Nephron (organoid): ENCODE measurements around the gene CA12.
A peak's percentile ranks its signal among the peaks of the same experiment; 100 is the strongest.
"Not testable (repeated sequence)": the region's sequence is repeated elsewhere in the genome, so short reads cannot be mapped to it uniquely, and the experiment has no call there.

Source experiments
- H3K27ac Mint-ChIP-seq, 3 experiments: 2 replicates each; pipeline ENCODE4 v1.8.0; 2020; ENCODE audit warnings: mixed read lengths in 3 of 3, mild to moderate bottlenecking in 2 of 3, moderate library complexity in 1 of 3
- H3K27me3 Mint-ChIP-seq: 2 replicates; pipeline ENCODE4 v1.8.0; 2021; ENCODE audit warnings: low read depth, mild to moderate bottlenecking, moderate library complexity, mixed read lengths
- H3K36me3 Mint-ChIP-seq: 2 replicates; pipeline ENCODE4 v1.8.0; 2020; ENCODE audit warnings: low read depth, mixed read lengths
- H3K4me1 Mint-ChIP-seq: 2 replicates; pipeline ENCODE4 v1.8.0; 2020; ENCODE audit warnings: mixed read lengths
- H3K4me3 Mint-ChIP-seq, 3 experiments: 2 replicates each; pipeline ENCODE4 v1.8.0; 2020; ENCODE audit warnings: mild to moderate bottlenecking in 3 of 3, mixed read lengths in 3 of 3, moderate library complexity in 2 of 3
- H3K9me3 Mint-ChIP-seq: 2 replicates; pipeline ENCODE4 v1.8.0; 2020; ENCODE audit warnings: mixed read lengths
- CTCF ChIP-seq, 3 experiments: fragments of 200-600 bp; sonication (generic); IDR thresholded peaks; one replicate each; pipeline ENCODE4 v1.5.0; 2021; ENCODE audit warnings: antibody characterized with exemption in 3 of 3; ENCODE audit not compliant: unreplicated experiment in 3 of 3

The CA12 gene

DNA sequence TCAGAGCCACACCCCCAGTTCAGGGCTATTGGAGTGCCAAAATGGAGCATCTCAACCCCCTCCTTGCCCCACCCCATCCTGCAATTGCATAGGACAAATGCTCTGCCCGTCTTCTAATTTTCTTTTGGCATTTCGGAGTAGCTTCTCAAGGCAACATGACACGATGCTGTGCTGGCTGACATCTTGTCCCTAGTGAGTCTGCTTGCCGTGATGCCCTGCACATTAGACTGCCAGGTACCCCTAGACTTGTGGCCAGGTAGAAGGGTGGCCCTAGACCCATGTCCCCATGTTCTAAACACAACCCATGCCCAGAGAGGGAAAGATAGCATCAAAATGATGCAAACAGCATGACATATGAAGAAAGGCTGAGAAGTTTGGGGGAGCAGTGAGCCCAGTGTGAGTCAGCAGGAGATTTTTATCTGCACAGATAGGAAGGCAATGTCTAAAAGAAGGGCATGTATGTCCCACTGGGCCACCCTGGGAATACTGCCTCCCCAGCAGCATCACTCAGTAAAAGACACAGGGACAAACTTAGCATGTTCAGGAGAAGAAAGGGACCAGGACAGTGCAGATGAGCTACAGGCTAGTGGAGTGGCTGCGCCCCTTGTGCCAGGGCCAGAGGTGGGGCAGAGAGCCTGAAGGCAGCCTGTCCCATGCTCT, 36.8 kb downstream of the CA12 start:
- Mint-ChIP-seq H3K27me3 (peaks cover 26% of the 10 kb centered on the region), H3K36me3 (peaks cover 3% of the 10 kb centered on the region), H3K4me1 (peaks cover 40% of the 10 kb centered on the region), H3K27ac (no peak overlapping the region), H3K4me3 (no peak overlapping the region), H3K9me3 (no peaks in the 10 kb centered on the region)
- no peak for TF ChIP-seq CTCF (IDR thresholded peaks at IDR 0.05; ENCODE audit: unreplicated experiment in 3 of 3)

- Mint-ChIP-seq H3K27me3 (peaks cover 36% of the 10 kb centered on the region), H3K4me1 (peaks cover 36% of the 10 kb centered on the region), H3K27ac (peak overlapping the region in 2 of 3 experiments; percentile 23 to 77)
- not testable (repeated sequence) for H3K36me3 Mint-ChIP-seq, H3K4me3 Mint-ChIP-seq, H3K9me3 Mint-ChIP-seq
These were observed 38.6 kb downstream of the CA12 start for GRCh38 chr15:63342996-63343562.

GRCh38 chr15:63341898-63342297, 39.7 kb downstream of the CA12 start:
- Mint-ChIP-seq H3K4me3 (no peak overlapping the region), H3K27ac (no peak overlapping the region), H3K36me3 (peaks cover 3% of the 10 kb centered on the region), H3K27me3 (peaks cover 38% of the 10 kb centered on the region), H3K4me1 (peaks cover 24% of the 10 kb centered on the region), H3K9me3 (no peaks in the 10 kb centered on the region)
- TF ChIP-seq CTCF (IDR thresholded peaks at IDR 0.05; ENCODE audit: unreplicated experiment in 3 of 3) = no peak

DNA sequence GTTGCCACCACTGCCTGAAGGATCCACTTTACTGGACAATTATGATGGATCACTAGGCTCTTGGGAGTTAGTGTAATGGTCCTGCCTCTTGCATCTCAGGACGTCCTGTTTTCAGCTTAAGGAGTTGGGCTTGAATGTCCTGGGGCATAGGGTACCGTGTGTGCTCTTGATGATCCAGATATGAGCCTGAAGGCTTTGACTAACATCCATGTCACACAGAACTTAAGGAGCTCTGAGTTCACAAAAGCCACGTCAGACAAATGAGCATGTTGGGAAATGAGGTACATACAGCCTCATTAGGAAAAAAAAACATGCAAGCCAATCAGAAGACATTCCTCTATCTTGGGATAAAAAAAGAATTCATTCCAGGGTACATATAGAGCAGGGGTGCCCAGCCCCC, 40.8 kb downstream of the CA12 start:
- TF ChIP-seq CTCF (IDR thresholded peaks at IDR 0.05; ENCODE audit: unreplicated experiment in 3 of 3) = no peak
- Mint-ChIP-seq H3K27me3 (peaks cover 38% of the 10 kb centered on the region), H3K36me3 (peaks cover 3% of the 10 kb centered on the region), H3K4me3 (no peak overlapping the region), H3K4me1 (peaks cover 21% of the 10 kb centered on the region), H3K9me3 (no peaks in the 10 kb centered on the region), H3K27ac (no peak overlapping the region)

- Mint-ChIP-seq H3K4me3 (no peak overlapping the region), H3K4me1 (peaks cover 21% of the 10 kb centered on the region), H3K27ac (peak overlapping the region in 1 of 3 experiments; percentile 23), H3K9me3 (no peaks in the 10 kb centered on the region), H3K36me3 (peaks cover 3% of the 10 kb centered on the region), H3K27me3 (peaks cover 38% of the 10 kb centered on the region)
- no peak for TF ChIP-seq CTCF (IDR thresholded peaks at IDR 0.05; ENCODE audit: unreplicated experiment in 3 of 3)
These were observed 41.3 kb downstream of the CA12 start for GRCh38 chr15:63340353-63340752.

DNA sequence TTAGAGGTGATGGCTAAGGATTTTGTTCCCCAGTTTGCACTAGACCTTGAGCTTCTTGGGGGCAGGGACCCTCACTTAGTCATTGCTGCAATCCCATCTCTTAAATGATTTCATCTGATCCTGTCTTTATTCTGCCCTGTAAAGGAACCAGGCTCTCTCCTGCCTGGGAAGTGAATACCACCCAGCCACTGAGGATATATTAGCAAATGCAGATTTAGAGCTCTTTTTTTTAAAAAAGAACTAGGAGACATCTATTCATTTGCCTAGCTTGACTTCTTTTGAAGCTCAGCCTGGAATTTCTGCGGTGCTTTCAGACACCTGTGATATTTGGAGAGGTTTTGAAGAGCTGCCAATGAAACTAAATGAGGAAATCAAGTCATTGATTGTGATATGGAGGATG, 41.8 kb downstream of the CA12 start:
- Mint-ChIP-seq H3K27ac (peak overlapping the region in 1 of 3 experiments; percentile 44), H3K4me1 (peaks cover 18% of the 10 kb centered on the region), H3K4me3 (no peak overlapping the region), H3K27me3 (peaks cover 34% of the 10 kb centered on the region), H3K9me3 (no peaks in the 10 kb centered on the region), H3K36me3 (peaks cover 3% of the 10 kb centered on the region)
- TF ChIP-seq CTCF (IDR thresholded peaks at IDR 0.05; ENCODE audit: unreplicated experiment in 3 of 3) = no peak
